ENCODE data around the gene PRSS35.

Gene PRSS35

DNA sequence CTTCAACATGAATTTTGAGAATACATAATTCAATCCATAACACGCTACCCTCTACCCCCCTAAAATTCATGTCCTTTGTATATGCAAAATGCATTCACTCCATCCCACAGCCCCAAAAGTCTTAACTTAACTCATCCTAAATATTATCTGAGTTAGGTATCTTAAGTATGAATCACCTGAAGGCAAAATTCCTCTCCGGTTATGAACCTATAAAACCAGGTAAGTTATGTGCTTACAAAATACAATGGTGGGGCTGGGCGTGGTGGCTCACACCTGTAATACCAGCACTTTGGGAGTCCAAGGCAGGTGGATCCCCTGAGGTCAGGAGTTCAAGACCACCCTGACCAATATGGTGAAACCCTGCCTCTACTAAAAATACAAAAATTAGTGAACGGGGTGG, 23.5 kb upstream of the PRSS35 start:
- TF ChIP-seq CTCF (IDR thresholded peaks at IDR 0.05; ENCODE audit: poor library complexity, severe bottlenecking), result no peak
- Histone ChIP-seq H3K4me1 (ENCODE audit: insufficient read depth, poor library complexity, severe bottlenecking) (no peaks in the 10 kb centered on the region), H3K36me3 (ENCODE audit: low read depth) (no peaks in the 10 kb centered on the region), H3K9me3 (ENCODE audit: severe bottlenecking) (no peaks in the 10 kb centered on the region), H3K4me3 (ENCODE audit: severe bottlenecking) (no peak overlapping the region), H3K27me3 (ENCODE audit: insufficient read depth, poor library complexity, severe bottlenecking) (no peaks in the 10 kb centered on the region), H3K27ac (ENCODE audit: poor library complexity, severe bottlenecking) (no peak overlapping the region)
- ATAC-seq (ENCODE audit: low read depth) (peak; percentile 46; the same call in 2 of the 3 replicates), DNase-seq (ENCODE audit: low spot score) (no peak)

GRCh38 chr6:83490217-83490807, 22.0 kb upstream of the PRSS35 start:
- Histone ChIP-seq H3K27me3 (ENCODE audit: insufficient read depth, poor library complexity, severe bottlenecking) (no peaks in the 10 kb centered on the region), H3K4me1 (ENCODE audit: insufficient read depth, poor library complexity, severe bottlenecking) (no peaks in the 10 kb centered on the region), H3K4me3 (ENCODE audit: severe bottlenecking) (no peak overlapping the region), H3K9me3 (ENCODE audit: severe bottlenecking) (no peaks in the 10 kb centered on the region), H3K27ac (ENCODE audit: poor library complexity, severe bottlenecking) (no peak overlapping the region), H3K36me3 (ENCODE audit: low read depth) (no peaks in the 10 kb centered on the region)
- DNase-seq (ENCODE audit: low spot score) (no peak), ATAC-seq (ENCODE audit: low read depth) (no peak)
- no peak for TF ChIP-seq CTCF (IDR thresholded peaks at IDR 0.05; ENCODE audit: poor library complexity, severe bottlenecking)

DNA sequence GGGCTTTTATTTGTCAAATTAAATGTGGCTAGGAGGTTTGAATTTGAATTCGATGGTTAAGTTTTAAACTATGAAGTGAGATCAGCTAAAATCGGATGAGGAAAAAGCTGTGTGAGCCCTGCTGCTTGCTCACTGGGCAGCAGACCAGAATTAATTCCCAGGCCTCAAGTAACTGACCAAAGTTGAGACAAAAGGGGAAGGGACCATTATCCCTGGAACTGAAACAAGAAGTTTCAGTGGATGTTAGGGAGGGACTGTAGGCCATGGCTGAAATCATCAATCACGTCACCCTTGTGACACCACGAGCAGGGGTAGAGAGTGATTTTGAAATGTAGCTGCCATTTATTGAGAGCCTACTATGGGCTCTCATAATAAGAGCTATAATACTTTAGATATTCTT, 7.0 kb upstream of the PRSS35 start:
- H3K27me3 ChIP-seq (ENCODE audit: insufficient read depth, poor library complexity, severe bottlenecking), result no peaks in the 10 kb centered on the region
- H3K36me3 ChIP-seq (ENCODE audit: low read depth), result no peaks in the 10 kb centered on the region
- no peak for ATAC-seq (ENCODE audit: low read depth)
- TF ChIP-seq CTCF (IDR thresholded peaks at IDR 0.05; ENCODE audit: poor library complexity, severe bottlenecking), result no peak
- H3K4me3 ChIP-seq (ENCODE audit: severe bottlenecking), result no peak overlapping the region
- no peaks in the 10 kb centered on the region for H3K4me1 ChIP-seq (ENCODE audit: insufficient read depth, poor library complexity, severe bottlenecking)
- H3K9me3 ChIP-seq (ENCODE audit: severe bottlenecking), result no peaks in the 10 kb centered on the region
- DNase-seq (ENCODE audit: low spot score), result no peak
- no peak overlapping the region for H3K27ac ChIP-seq (ENCODE audit: poor library complexity, severe bottlenecking)

DNA sequence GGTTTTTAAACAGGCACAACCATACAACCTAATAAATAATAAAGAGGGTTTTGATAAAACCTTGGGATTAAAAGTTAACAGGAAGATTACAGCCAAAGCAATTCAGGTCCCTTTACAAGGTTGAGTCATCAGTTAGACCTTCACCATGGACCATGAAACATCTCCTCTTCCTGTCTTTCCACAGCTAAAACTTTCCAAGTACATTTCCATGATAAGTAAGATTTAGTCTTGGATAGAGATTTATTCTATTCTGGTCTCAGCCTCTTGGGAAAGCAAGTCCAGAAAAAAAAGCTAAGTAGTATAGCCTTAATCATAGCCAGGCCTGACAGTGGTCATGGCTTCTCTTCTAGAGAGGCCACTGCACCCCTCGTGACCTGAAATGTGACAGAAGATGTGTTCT, 2.9 kb upstream of the PRSS35 start:
- Histone ChIP-seq H3K4me3 (ENCODE audit: severe bottlenecking) (no peak overlapping the region), H3K9me3 (ENCODE audit: severe bottlenecking) (no peaks in the 10 kb centered on the region), H3K4me1 (ENCODE audit: insufficient read depth, poor library complexity, severe bottlenecking) (no peaks in the 10 kb centered on the region), H3K27ac (ENCODE audit: poor library complexity, severe bottlenecking) (no peak overlapping the region), H3K36me3 (ENCODE audit: low read depth) (no peaks in the 10 kb centered on the region), H3K27me3 (ENCODE audit: insufficient read depth, poor library complexity, severe bottlenecking) (no peaks in the 10 kb centered on the region)
- no peak for TF ChIP-seq CTCF (IDR thresholded peaks at IDR 0.05; ENCODE audit: poor library complexity, severe bottlenecking)
- DNase-seq (ENCODE audit: low spot score) (no peak), ATAC-seq (ENCODE audit: low read depth) (no peak)

DNA sequence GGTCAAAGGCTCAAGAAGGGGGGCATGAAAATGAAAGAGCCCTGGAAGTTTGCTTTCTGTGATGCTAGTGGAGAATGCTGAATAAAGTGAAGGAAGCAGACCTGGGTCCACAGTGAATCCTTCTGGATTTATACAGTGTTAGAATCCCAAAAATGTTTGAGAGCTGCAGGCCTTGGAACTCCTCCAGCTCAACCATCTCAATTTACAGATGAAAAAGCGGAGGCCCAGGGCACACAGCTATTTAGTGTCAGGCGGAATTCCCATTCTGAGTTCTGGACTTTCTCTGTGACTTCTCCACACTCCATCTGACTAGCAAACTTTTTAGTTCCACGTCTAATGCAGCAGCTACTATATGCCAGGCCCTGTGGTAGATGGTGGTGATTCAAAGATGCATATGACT, 1.5 kb upstream of the PRSS35 start:
- no peaks in the 10 kb centered on the region for H3K9me3 ChIP-seq (ENCODE audit: severe bottlenecking)
- H3K36me3 ChIP-seq (ENCODE audit: low read depth), result no peaks in the 10 kb centered on the region
- H3K4me3 ChIP-seq (ENCODE audit: severe bottlenecking), result no peak overlapping the region
- no peak overlapping the region for H3K27ac ChIP-seq (ENCODE audit: poor library complexity, severe bottlenecking)
- no peak for TF ChIP-seq CTCF (IDR thresholded peaks at IDR 0.05; ENCODE audit: poor library complexity, severe bottlenecking)
- ATAC-seq (ENCODE audit: low read depth), result no peak
- DNase-seq (ENCODE audit: low spot score), result no peak
- no peaks in the 10 kb centered on the region for H3K4me1 ChIP-seq (ENCODE audit: insufficient read depth, poor library complexity, severe bottlenecking)
- H3K27me3 ChIP-seq (ENCODE audit: insufficient read depth, poor library complexity, severe bottlenecking), result no peaks in the 10 kb centered on the region
